Gastrocnemius medialis (tissue), 4 donors: ENCODE data around the gene SMTN.

Experiments used
- CTCF ChIP-seq, 5 experiments: fragments of 450-650 bp in 3 of 5; fragments of 200-600 bp in 2 of 5; sonication (generic) in 2 of 5; IDR thresholded peaks in 4 of 5; conservative IDR thresholded peaks in 1 of 5; 1 replicate in 4 of 5; 2 replicates in 1 of 5; pipeline ENCODE4 v1.5.1; 2016 to 2019; ENCODE audit warnings: antibody characterized with exemption in 5 of 5, mild to moderate bottlenecking in 3 of 5, moderate library complexity in 3 of 5
- POLR2A ChIP-seq, 2 donors: fragments of 450-650 bp; IDR thresholded peaks; one replicate each; pipeline ENCODE4 v1.6.1; 2017; ENCODE audit warnings: antibody characterized with exemption in 2 of 2, mild to moderate bottlenecking in 2 of 2, moderate library complexity in 2 of 2

- TF ChIP-seq CTCF (IDR thresholded peaks at IDR 0.05 in 4 of 5, conservative IDR thresholded peaks at IDR 0.05 in 1 of 5) = no peak
- TF ChIP-seq POLR2A (IDR thresholded peaks at IDR 0.05) = no peak
These were observed 25.4 kb upstream of the SMTN start for GRCh38 chr22:31055635-31056159.
